Hepatocyte (in vitro differentiated cells): ENCODE measurements around the gene CSTPP1. TPM values are rescaled to one million over a fixed set of nuclear protein-coding genes. Genes with fewer than 3 reads are reported as not detected.

Source experiments
- DNase-seq: peaks from one replicate; pipeline ENCODE4 v3.0.0-alpha.2; 2016; ENCODE audit warnings: low spot score
- H2AFZ ChIP-seq: fragments of 200-600 bp; sonication (generic); 2 replicates; pipeline ENCODE4 v1.6.0; 2016; ENCODE audit warnings: antibody characterized with exemption, mild to moderate bottlenecking
- H3K27ac ChIP-seq: fragments of 200-600 bp; sonication (generic); 2 replicates; pipeline ENCODE4 v1.5.1; 2016; ENCODE audit warnings: mild to moderate bottlenecking
- H3K27me3 ChIP-seq: fragments of 200-600 bp; sonication (generic); 2 replicates; pipeline ENCODE4 v1.6.1; 2016
- H3K36me3 ChIP-seq: fragments of 200-600 bp; sonication (generic); replicated peaks from 2 replicates; pipeline ENCODE4 v1.5.1; 2016; ENCODE audit warnings: low read depth; ENCODE audit not compliant: insufficient read depth
- H3K4me1 ChIP-seq: fragments of 200-600 bp; sonication (generic); 2 replicates; pipeline ENCODE4 v1.5.1; 2016; ENCODE audit warnings: mild to moderate bottlenecking, moderate library complexity; ENCODE audit not compliant: insufficient read depth
- H3K4me2 ChIP-seq: fragments of 200-600 bp; sonication (generic); 2 replicates; pipeline ENCODE4 v1.6.0; 2016
- H3K4me3 ChIP-seq: fragments of 200-600 bp; sonication (generic); 2 replicates; pipeline ENCODE4 v1.5.1; 2016; ENCODE audit warnings: mild to moderate bottlenecking
- H3K79me2 ChIP-seq: fragments of 200-600 bp; sonication (generic); 2 replicates; pipeline ENCODE4 v1.6.0; 2017; ENCODE audit warnings: mild to moderate bottlenecking
- H3K9me2 ChIP-seq: fragments of 200-600 bp; sonication (generic); replicated peaks from 2 replicates; pipeline ENCODE4 v1.6.0; 2017; ENCODE audit warnings: mild to moderate bottlenecking; ENCODE audit not compliant: insufficient read depth
- H3K9me3 ChIP-seq: fragments of 200-600 bp; sonication (generic); 2 replicates; pipeline ENCODE4 v1.5.1; 2016; ENCODE audit warnings: low read depth, mild to moderate bottlenecking
- H4K20me1 ChIP-seq: fragments of 200-600 bp; sonication (generic); 2 replicates; pipeline ENCODE4 v1.6.0; 2016; ENCODE audit warnings: mild to moderate bottlenecking; ENCODE audit not compliant: insufficient read depth, poor library complexity, severe bottlenecking
- CTCF ChIP-seq: fragments of 200-600 bp; sonication (generic); IDR thresholded peaks from 2 replicates; pipeline ENCODE4 v1.5.1; 2016; ENCODE audit warnings: antibody characterized with exemption, mild to moderate bottlenecking; ENCODE audit not compliant: poor library complexity
- EZH2 ChIP-seq: fragments of 200-600 bp; sonication (generic); IDR thresholded peaks from 2 replicates; pipeline ENCODE4 v1.6.1; 2016; ENCODE audit warnings: antibody characterized with exemption, mild to moderate bottlenecking, borderline replicate concordance
- EZH2phosphoT487 ChIP-seq: fragments of 200-600 bp; sonication (generic); IDR thresholded peaks from one replicate; pipeline ENCODE4 v1.6.1; 2018; ENCODE audit warnings: antibody characterized with exemption, mild to moderate bottlenecking, low read depth, moderate library complexity; ENCODE audit not compliant: unreplicated experiment, severe bottlenecking
- WGBS: methylation state at CpG from one replicate; pipeline ENCODE4 v1.1.6; 2016; ENCODE audit warnings: low lambda C conversion rate; ENCODE audit errors: missing lambda C conversion rate; 5-methylcytosine and 5-hydroxymethylcytosine counted together
- polyA plus RNA-seq: library from polyadenylated mRNA; unstranded; fragments of >200 nt; fragmentation: Nextera tagmentation; extraction: Ambion mirVana; gene quantifications from 2 replicates; pipeline ENCODE4 v1.2.1, GENCODE V29; 2016
- total RNA-seq: library from RNA; depleted of rRNA; stranded (reverse); fragments of >200 nt; gene quantifications from 2 replicates; pipeline ENCODE4 v1.2.3, GENCODE V29; 2014

Gene CSTPP1
- total and polyA plus RNA-seq, 2 experiments from 2014 or later, result 23.0 to 44.3 TPM

DNA sequence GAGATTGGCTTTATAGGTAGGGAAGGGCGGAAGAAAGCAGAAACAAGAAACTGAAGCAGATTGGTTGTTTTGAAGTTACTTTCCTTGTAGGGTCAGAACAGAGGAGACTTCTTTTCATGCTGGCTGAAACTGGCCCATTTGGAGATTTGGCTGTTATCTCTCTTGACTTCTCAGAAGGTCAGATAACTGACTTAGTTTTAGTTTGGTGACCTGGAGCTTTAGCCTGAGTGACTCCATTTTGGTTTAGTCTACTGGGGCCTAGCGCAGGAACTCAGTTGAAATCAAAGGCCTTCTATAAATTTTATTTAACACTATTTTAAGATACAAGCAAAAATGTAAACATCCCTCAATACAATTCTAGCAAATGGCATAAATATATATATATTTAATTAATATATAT, 31.4 kb downstream of the CSTPP1 start:
- no peaks in the 10 kb centered on the region for H3K9me3 ChIP-seq
- H3K79me2 ChIP-seq, result peaks cover 18% of the 10 kb centered on the region
- H3K27me3 ChIP-seq, result no peaks in the 10 kb centered on the region
- H4K20me1 ChIP-seq, result no peaks in the 10 kb centered on the region
- 98% methylated on average over 2 of the region's 2 CpGs for WGBS
- DNase-seq, result no peak
- no peak for TF ChIP-seq CTCF
- no peak for TF ChIP-seq EZH2phosphoT487
- no peak for TF ChIP-seq EZH2
- H3K36me3 ChIP-seq, result no peaks in the 10 kb centered on the region
- H3K27ac ChIP-seq, result no peak overlapping the region
- no peak overlapping the region for H3K4me2 ChIP-seq
- H3K4me3 ChIP-seq, result no peak overlapping the region
- no peak overlapping the region for H2AFZ ChIP-seq
- peaks cover 13% of the 10 kb centered on the region for H3K4me1 ChIP-seq
- H3K9me2 ChIP-seq, result no peaks in the 10 kb centered on the region

- Histone ChIP-seq H3K79me2 (peaks cover 21% of the 10 kb centered on the region), H3K4me1 (peaks cover 18% of the 10 kb centered on the region), H4K20me1 (no peaks in the 10 kb centered on the region), H3K27me3 (no peaks in the 10 kb centered on the region), H2AFZ (no peak overlapping the region), H3K9me2 (no peaks in the 10 kb centered on the region), H3K27ac (no peak overlapping the region), H3K9me3 (no peaks in the 10 kb centered on the region), H3K4me2 (no peak overlapping the region), H3K36me3 (no peaks in the 10 kb centered on the region), H3K4me3 (no peak overlapping the region)
- no peak for DNase-seq
- WGBS, result 96% methylated on average over 2 of the region's 2 CpGs
- TF ChIP-seq CTCF (no peak), EZH2 (no peak), EZH2phosphoT487 (no peak)
Measured at GRCh38 chr11:46969379-46969778, 32.8 kb downstream of the CSTPP1 start.

DNA sequence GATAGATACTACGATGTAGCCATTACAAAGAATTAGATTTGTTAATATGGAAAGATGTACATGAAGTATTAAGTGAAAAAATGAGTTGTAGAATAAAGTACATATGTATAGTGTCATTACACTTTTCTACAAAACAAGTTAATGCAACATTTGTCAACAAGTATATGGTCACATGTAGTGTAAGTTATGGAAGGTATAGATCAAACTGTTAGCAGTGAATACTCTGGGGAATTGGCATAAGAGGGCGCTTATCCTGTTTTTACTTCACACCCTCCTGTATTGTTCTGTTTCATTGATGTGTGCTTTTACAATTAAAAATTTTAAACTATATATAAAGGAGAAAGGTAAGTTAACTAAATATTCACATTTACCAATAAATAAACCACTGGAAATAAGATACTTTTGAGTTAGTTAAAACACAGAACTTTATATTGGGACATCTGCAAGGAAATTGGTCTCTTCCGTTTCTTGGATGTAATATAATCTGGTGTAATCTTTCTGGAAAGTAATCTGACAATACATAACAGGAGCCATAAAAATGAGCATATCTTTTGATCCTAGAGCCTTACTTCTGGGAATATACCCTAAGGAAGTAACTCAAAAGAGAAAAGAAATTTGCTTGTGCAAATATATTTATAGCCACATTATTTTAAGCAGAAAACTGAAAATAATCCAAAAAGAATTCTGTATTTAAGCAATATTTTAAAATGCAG, 34.5 kb downstream of the CSTPP1 start:
- no peaks in the 10 kb centered on the region for H3K9me2 ChIP-seq
- DNase-seq, result no peak
- no peak overlapping the region for H3K4me3 ChIP-seq
- no peaks in the 10 kb centered on the region for H4K20me1 ChIP-seq
- 80% methylated on average over 3 of the region's 3 CpGs for WGBS
- H3K4me1 ChIP-seq, result peaks cover 18% of the 10 kb centered on the region
- no peaks in the 10 kb centered on the region for H3K36me3 ChIP-seq
- no peak overlapping the region for H3K27ac ChIP-seq
- no peak for TF ChIP-seq EZH2
- TF ChIP-seq CTCF, result no peak
- no peak for TF ChIP-seq EZH2phosphoT487
- H3K79me2 ChIP-seq, result peaks cover 18% of the 10 kb centered on the region
- H3K9me3 ChIP-seq, result no peaks in the 10 kb centered on the region
- no peaks in the 10 kb centered on the region for H3K27me3 ChIP-seq
- H3K4me2 ChIP-seq, result no peak overlapping the region
- H2AFZ ChIP-seq, result no peak overlapping the region
